Measurements from ENCODE around the gene ATG16L1. TPM values are rescaled to one million over a fixed set of nuclear protein-coding genes. Genes with fewer than 3 reads are reported as not detected.
A peak's percentile ranks its signal among the peaks of the same experiment; 100 is the strongest.

The ATG16L1 gene
- total and polyA plus RNA-seq, 8 donors = 7.4 to 15.0 (median 10.5) TPM

GRCh38 chr2:233300401-233300800, 48.9 kb downstream of the ATG16L1 start:
- H3K36me3 ChIP-seq = peaks cover 0 to 6% (median 0%) of the 10 kb centered on the region in 3 donors
- no peak for FAIRE-seq

GRCh38 chr2:233301248-233301647, 49.8 kb downstream of the ATG16L1 start:
- H3K36me3 ChIP-seq = no peaks in the 10 kb centered on the region
- H3K27ac ChIP-seq = no peak overlapping the region
- H3K27me3 ChIP-seq = no peaks in the 10 kb centered on the region
- ATAC-seq (no peak), FAIRE-seq (no peak), DNase-seq (no peak)
- intact Hi-C loops (cut with DNase I) = no loop called here
- H3K4me1 ChIP-seq = no peaks in the 10 kb centered on the region
- H3K4me3 ChIP-seq = no peak overlapping the region
- no peak for TF ChIP-seq CTCF (IDR thresholded peaks at IDR 0.05)
- 68 to 73% methylated on average over 2 of the region's 2 CpGs for WGBS, 2 donors
- no peaks in the 10 kb centered on the region for H3K9me3 ChIP-seq

More at GRCh38 chr2:233300401-233300800, 48.9 kb downstream of the ATG16L1 start:
- no peak overlapping the region for H3K27ac ChIP-seq
- 77 to 84% methylated on average over 4 of the region's 4 CpGs for WGBS, 2 donors
- no peaks in the 10 kb centered on the region for H3K9me3 ChIP-seq
- intact Hi-C loops (cut with DNase I) = no loop called here
- no peak for TF ChIP-seq CTCF (IDR thresholded peaks at IDR 0.05)
- H3K27me3 ChIP-seq = no peaks in the 10 kb centered on the region
- no peak overlapping the region for H3K4me3 ChIP-seq
- H3K4me1 ChIP-seq = no peaks in the 10 kb centered on the region
- no peak for DNase-seq
- no peak for ATAC-seq

GRCh38 chr2:233301811-233302210, 50.3 kb downstream of the ATG16L1 start:
- Histone ChIP-seq H3K27ac (no peak overlapping the region), H3K36me3 (no peaks in the 10 kb centered on the region), H3K4me3 (no peak overlapping the region), H3K9me3 (no peaks in the 10 kb centered on the region), H3K4me1 (no peaks in the 10 kb centered on the region), H3K27me3 (no peaks in the 10 kb centered on the region)
- DNase-seq = no peak
- 46 to 51% methylated on average over 6 of the region's 6 CpGs for WGBS, 2 donors
- no peak for TF ChIP-seq CTCF (IDR thresholded peaks at IDR 0.05)
- intact Hi-C loops (cut with DNase I) = no loop called here
- FAIRE-seq = no peak
- ATAC-seq = no peak

- no peak for TF ChIP-seq CTCF (IDR thresholded peaks at IDR 0.05)
- Histone ChIP-seq H3K36me3 (no peaks in the 10 kb centered on the region), H3K4me1 (no peaks in the 10 kb centered on the region), H3K27me3 (no peaks in the 10 kb centered on the region), H3K9me3 (no peaks in the 10 kb centered on the region), H3K27ac (no peak overlapping the region), H3K4me3 (no peak overlapping the region)
- DNase-seq (peak in 1 of 6 donors; percentile 19), ATAC-seq (no peak), FAIRE-seq (no peak)
- intact Hi-C loops (cut with DNase I) = no loop called here
- WGBS, 2 donors = 88 to 90% methylated on average over 3 of the region's 3 CpGs
Observed at GRCh38 chr2:233303252-233303651, 51.8 kb downstream of the ATG16L1 start.

- H3K4me1 ChIP-seq = no peaks in the 10 kb centered on the region
- no peak within 1 kb of the TSS for H3K27ac ChIP-seq
- DNase-seq (no peak), FAIRE-seq (no peak), ATAC-seq (no peak)
- no peaks in the 10 kb centered on the region for H3K9me3 ChIP-seq
- H3K4me3 ChIP-seq = no peak within 1 kb of the TSS
- H3K36me3 ChIP-seq = no peaks in the 10 kb centered on the region
- intact Hi-C loops (cut with DNase I) = no loop called here
- 82 to 86% methylated on average over 7 of the region's 7 CpGs for WGBS, 2 donors
- no peaks in the 10 kb centered on the region for H3K27me3 ChIP-seq
- no peak for TF ChIP-seq CTCF (IDR thresholded peaks at IDR 0.05)
Observed at GRCh38 chr2:233307565-233307964, 56.1 kb downstream of the ATG16L1 start, which contains the start of gene SAG. TSS of gene SAG (plus strand) at chr2:233307816. CDS start at chr2:233309190, 1,374 bp downstream.
